HG03520 (cell line): ENCODE data around the gene FBXL3.
"Not testable (repeated sequence)": the region's sequence is repeated elsewhere in the genome, so short reads cannot be mapped to it uniquely, and the experiment has no call there.

Experiments used
- ATAC-seq: cut with Tn5 transposase; IDR thresholded peaks from one replicate; pipeline ENCODE4 v1.9.1; 2021; ENCODE audit warnings: mild to moderate bottlenecking, moderate library complexity; ENCODE audit not compliant: unreplicated experiment

The FBXL3 gene

GRCh38 chr13:77028202-77028601 lies 1.2 kb upstream of the FBXL3 start:
- no peak for ATAC-seq

- peak; percentile 46 for ATAC-seq
These were observed 601 bp downstream of the FBXL3 start for GRCh38 chr13:77026255-77026860.

DNA sequence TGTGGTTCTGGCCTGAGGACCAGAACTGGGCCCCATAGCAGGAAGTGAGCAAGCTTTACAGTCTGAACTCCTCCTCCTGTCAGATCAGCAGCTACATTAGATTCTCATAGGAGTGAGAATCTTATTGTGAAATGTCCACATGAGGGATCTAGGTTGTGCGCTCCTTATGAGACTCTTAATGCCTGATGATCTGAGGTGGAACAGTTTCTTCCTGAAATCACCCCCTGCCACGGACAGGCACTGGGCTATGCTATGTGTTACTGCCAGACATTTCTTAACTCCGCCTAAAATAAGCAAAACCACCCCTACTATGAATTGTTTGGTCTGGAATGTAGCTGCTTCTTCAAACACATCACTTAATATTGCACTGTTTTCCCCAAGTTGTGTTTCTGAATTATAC lies 4.6 kb downstream of the FBXL3 start:
- no peak for ATAC-seq

- ATAC-seq = no peak
These were observed 7.2 kb downstream of the FBXL3 start for GRCh38 chr13:77019756-77020155.

DNA sequence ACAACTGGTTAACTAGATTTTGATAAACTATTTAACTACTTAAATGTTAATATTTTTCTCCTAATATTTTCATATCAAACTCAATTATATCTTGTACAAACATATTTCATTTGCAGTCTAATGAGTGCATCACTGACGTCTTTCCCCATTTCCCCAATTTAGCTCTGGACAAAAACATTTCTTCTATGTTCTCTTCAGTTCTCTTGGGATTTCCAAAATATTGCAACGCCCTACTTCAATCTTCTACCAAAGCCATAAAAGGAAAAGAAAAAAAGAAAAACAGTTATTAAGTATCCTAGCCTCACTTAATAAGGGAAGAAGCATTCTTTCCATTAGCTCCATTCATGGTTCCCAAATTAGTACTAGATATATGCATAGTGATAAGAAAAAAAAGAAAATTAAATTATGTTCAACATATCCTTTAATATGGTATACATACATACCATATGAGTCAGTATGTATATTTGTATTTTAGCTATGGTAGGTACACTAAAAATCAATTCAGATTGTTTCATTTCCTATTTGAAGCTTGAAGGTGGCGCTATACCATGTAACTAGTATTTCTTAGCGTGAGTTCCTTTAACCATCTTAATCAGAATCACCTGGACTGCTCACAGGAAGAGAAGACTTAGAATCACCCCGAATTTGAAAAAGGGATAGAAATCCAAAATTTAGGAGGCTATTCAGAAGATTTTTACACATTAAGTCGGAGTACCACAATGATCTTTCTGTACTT lies 9.9 kb downstream of the FBXL3 start:
- no peak for ATAC-seq

DNA sequence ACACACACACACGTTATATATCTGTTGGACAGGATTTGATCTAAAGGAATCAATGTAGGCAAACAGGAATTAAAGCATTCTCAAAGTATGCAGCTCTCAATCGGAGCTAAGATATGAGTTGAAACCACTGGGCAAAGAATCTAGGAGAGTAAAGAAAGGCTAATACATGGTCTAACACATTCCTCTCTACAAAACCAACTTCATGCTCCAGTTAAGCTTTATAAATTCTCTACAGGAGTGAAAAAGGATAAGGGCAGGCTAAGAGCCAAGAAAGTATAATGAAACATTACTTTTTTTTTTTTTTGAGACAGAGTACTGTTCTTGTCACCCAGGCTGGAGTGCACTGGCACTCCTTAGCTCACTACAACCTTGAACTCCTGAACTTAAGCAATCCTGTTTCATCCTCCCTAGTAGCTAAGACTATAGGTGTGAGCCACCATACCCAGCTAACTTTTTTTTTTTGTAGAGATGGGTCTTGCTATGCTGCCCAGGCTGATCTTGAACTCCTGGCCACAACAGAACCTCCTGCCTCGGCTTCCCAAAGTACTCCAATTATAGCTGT lies 10.6 kb downstream of the FBXL3 start:
- ATAC-seq = no peak

DNA sequence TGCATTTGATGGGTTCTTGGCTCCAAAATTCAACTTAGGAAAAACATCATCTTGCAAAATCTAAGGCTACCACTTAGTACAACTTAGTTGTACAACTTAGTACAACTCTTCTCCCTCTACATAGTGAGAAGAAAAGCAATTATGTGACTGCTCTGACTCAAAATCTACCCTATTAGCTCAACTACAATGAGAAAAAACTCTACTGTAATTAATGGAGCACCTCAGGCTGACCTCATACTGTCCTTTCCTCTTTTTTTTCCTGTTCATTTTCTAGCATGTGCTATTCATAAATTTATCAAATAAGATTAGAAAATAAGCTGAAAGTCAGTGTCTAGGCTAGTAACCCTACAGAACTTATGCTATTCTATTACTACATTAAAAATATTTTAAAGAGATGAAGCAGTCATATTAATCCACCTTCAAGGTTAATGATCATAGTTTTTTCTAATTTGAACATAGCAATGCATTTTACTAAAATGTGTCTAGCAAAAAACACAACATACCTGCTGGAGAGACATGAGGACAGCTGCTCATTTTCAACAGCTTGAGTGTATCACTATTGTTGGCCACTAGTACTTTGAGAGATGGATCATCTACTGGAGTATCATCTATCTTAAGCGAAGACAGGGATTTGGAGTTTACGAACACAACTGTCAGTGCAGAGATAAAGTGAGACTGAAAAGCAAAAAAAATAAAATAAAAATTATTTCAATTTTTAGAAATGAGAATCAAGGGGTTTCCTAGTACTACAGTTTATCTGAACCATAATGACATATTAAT lies 11.9 kb downstream of the FBXL3 start:
- ATAC-seq = no peak

GRCh38 chr13:77013853-77014542 lies 13.0 kb downstream of the FBXL3 start:
- no peak for ATAC-seq

DNA sequence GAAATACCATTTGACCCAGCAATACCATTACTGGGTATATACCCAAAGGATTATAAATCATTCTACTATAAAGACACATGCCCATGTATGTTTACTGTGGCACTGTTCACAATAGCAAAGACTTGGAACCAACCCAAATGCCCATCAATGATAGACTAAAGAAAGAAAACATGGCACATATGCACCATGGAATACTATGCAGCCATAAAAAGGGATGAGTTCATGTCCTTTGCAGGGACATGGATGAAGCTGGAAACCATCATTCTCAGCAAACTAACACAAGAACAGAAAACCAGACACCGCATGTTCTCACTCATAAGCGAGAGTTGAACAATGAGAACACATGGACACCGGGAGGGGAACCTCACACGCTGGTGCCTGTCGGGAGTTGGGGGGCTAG lies 17.2 kb downstream of the FBXL3 start:
- ATAC-seq = not testable (repeated sequence)

- no peak for ATAC-seq
These were observed 17.9 kb downstream of the FBXL3 start for GRCh38 chr13:77009011-77009410.

- ATAC-seq = not testable (repeated sequence)
These were observed 18.6 kb downstream of the FBXL3 start for GRCh38 chr13:77008337-77008736.

- no peak for ATAC-seq
These were observed 24.3 kb downstream of the FBXL3 start for GRCh38 chr13:77002590-77003190.

DNA sequence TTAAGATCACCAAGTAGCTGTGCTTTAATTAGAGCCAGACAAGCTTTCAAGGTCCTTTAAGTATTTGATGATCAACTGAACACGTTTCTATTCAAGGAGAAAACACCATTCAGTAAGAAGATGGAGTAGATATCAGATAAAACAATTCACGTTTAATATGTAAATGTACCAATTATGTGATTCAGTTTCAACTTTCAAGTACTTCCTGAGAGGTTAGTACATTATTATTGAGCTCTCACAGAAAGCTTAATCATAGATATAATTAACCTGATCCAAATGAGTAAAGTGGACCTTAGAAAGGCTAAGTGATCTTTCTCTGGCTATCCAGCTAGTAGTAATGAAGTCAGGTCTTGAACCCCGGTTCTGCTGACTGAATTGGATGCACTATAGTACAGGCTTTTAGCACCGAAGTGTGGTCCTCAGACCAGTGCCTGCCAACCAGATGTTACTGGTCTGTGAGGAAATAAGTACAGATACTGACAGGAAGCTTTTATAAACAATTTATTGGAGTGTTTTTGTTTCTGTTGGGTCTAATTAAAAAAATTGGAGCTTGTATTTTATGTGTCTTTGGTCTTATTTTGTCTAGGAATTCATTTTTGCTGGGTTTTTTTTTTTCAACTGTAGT lies 24.9 kb downstream of the FBXL3 start:
- no peak for ATAC-seq

DNA sequence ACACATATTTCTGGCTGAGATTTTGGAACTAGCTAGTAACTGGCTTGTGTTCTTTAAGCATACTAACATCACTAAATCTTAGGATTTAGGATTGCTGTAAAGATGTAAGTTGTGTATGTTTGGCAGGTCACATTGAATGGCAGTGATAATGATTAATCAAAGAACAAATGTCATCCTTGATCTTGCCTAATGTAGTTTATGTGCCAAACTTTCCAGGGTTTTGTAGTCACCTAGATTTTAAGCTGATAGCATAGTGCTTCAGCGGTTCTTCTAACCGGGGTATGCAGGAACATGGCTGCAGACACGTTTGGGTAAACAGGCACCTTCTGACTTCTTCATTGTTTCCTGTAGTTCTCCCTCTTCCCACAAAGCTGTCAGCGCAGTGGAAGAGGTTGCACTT lies 25.4 kb downstream of the FBXL3 start:
- no peak for ATAC-seq

DNA sequence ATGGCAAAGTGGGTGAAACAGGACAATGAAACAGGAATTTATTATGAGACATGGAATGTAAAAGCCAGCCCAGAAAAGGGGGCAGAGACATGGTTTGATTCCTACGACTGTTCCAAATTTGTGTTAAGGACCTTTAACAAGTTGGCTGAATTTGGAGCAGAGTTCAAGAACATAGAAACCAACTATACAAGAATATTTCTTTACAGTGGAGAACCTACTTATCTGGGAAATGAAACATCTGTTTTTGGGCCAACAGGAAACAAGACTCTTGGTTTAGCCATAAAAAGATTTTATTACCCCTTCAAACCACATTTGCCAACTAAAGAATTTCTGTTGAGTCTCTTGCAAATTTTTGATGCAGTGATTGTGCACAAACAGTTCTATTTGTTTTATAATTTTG lies 26.5 kb downstream of the FBXL3 start:
- ATAC-seq = no peak

GRCh38 chr13:76994281-76994680 lies 32.7 kb downstream of the FBXL3 start:
- no peak for ATAC-seq

DNA sequence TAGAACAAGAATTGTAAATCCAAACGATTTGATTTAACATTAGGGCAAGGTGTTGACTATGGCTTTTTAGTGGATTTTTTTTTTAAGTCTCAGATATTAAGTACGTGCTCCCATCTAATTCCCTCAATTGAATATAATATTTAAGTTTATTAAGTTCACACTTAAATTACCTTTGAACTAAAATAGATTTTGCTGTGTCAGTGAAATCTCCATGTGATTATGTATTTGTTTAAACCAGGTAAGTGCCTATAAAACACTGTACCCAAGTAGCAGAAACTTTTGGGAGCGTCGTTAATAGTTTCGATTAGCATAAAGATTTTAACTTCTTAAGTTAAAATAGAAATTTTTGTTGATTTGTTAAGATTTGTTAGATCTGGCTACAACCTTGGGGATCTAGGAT lies 33.5 kb downstream of the FBXL3 start:
- no peak for ATAC-seq

DNA sequence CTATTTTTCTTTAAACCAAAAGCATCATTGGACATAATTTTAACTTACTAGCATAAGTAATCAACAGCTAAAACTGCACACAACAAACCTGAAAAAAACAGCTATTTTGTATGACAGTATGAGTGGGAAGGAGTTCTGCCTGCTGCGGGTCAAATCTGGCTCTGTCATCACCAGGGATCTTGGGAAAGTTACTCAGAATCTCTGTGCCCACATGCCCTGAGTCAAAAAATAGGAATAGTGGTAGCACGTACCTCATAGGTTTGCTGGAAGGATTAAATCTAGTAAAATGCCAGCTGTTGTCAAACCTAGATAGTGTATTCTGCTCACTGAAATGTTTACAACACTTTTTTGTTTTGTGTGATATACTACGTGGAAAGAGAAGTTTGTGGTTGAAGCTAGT lies 33.9 kb downstream of the FBXL3 start:
- no peak for ATAC-seq

DNA sequence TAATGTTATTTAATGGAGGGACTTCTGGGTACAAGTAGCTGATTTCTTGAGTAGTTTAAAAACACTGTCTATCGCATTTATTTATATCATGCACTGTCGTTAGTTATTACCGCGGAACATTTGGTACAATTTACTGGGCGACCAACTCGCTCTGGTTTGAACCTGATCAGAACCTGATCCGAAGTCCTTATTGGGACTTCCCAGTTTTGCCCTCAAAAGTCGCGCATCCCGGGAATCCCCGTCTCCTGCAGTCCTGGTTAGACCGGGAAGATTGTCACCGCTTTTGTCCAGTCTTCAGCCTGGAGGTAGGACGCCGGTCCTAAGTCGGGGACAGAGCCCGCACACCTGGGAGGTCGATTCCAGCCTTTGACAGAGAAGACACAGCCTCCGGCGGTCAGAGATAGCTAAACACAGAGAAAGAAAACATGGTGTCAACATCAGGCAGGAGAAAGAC lies 34.4 kb downstream of the FBXL3 start:
- ATAC-seq = no peak
